Amniotic epithelial cell (primary cell): Measurements from ENCODE around the gene CELF2.
A peak's percentile ranks its signal among the peaks of the same experiment; 100 is the strongest.

ENCODE experiments used
- DNase-seq: peaks from one replicate; pipeline ENCODE4 v3.0.0-alpha.2; 2010; ENCODE audit warnings: low read depth

Gene CELF2

DNA sequence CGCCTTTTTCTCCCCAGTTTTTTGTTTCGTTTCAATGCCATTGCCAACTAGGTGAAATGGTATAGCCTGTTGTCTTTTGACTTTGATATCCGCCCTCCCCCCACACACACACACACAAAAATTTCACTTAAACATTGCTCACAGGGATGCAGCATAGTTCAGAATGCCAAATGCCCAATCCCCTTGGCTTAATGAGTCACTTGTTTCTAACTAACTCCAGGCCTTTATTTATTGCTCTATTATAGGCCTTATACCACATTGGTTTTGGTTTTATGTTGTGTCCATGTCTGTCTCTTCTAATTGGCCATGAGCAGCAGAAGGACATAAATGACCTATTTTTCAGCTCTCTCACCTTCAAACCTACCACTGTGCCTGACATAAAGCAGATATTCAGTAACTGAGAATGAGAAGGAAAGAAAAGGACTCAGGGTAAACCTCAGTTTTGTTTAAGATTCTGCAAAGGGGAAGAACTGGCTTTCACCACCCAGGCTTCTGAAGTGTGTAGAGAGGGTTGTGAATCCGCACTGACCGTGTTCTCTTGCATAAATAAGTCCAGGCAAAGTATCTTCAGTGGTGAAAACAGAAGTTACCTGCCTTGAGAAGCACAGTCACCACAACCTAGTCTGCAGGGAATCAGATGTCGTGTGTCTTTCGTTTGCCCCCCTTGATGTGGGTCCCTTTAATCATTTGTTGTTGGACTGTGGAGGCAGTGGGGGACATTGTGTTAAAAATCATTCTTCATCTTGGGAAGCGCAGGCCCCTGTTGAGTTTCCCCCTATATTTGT is 139.8 kb downstream of the CELF2 start:
- DNase-seq = no peak

DNA sequence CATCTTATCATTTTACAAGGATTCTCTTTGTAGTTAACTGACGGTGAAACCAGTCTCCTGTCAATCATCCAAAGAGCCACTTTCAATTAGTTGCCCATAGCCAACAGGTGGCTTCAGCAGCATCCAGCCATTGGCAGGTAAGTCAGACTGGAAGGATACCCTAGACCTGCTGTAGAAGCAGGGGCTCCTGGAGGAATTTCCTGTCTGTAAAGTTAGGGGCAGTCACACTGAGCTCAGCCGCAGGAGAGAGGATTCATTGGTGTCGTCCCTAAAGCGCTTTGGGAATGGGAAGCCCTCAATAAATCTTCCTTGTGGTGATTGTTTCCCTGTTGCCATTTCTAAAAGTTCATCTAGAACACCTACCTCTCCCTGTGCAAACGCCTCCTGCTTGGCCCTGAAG is 140.4 kb downstream of the CELF2 start:
- DNase-seq = no peak

DNA sequence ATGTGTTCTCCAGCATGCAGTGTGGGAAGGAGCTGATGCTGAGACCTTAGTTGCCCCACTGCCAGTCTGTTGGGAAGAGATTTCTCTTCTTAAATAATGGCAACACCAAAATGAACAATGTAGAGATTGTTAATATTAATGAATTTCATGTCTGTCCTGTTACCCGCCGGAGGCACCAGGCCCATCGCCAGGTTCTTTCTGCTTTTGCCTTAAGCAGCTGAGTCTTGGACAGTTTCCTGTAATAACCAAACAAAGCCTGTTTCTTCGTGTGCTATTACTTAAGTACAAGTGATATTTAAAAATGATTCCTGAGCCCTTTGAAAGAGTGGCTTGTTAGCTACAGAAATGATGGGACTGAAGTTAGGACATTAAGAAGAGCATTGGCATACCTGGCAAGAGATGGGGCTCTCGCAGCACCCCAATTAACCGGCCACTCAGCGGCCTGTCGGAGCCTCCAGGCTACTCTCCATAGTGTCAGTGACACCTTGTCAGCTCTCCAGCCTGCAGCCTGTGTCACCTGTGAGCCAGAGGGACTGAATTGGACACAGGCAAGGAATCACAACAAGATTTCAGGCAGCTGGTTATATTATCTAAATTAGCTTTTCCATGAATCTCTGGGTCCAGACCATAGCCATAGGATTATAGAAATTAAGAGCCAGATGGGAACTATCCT is 142.0 kb downstream of the CELF2 start:
- DNase-seq = no peak

DNA sequence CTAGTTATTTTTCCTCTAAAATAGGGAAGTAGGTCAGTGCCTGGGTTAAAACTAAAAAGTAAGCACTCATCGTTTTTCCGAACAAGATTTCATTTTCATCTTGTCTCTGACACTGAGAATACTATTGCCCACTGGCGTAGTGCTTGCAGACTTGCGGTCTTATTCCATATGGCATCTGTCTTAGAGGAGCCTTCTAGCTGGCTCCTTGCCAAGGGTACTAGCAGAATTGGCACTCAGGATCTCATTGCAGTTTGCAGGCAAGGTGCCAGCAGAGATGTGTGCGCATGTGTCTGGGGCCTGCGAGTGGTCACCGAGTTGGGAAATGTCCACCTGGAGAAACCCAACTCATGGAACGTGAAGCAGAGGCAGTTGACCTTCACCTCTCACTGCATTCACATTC is 143.4 kb downstream of the CELF2 start:
- no peak for DNase-seq

DNA sequence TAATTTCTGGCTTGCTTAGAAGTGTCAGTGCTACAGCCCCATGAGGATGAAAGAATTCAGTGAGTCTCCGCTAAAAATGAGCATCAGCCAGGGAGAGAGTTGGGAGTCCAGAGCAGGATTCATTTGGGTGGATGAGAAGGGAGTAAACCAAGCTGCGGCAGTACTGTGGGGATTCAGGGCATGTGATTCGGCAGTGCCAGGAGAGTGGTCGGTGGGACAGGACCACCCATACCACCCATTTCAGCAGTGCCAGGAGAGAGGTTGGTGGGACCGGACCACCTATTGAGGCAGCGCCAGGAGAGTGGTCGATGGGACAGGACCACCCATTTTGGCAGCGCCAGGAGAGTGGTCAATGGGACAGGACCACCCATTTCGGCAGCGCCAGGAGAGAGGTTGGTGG is 144.2 kb downstream of the CELF2 start:
- no peak for DNase-seq

DNA sequence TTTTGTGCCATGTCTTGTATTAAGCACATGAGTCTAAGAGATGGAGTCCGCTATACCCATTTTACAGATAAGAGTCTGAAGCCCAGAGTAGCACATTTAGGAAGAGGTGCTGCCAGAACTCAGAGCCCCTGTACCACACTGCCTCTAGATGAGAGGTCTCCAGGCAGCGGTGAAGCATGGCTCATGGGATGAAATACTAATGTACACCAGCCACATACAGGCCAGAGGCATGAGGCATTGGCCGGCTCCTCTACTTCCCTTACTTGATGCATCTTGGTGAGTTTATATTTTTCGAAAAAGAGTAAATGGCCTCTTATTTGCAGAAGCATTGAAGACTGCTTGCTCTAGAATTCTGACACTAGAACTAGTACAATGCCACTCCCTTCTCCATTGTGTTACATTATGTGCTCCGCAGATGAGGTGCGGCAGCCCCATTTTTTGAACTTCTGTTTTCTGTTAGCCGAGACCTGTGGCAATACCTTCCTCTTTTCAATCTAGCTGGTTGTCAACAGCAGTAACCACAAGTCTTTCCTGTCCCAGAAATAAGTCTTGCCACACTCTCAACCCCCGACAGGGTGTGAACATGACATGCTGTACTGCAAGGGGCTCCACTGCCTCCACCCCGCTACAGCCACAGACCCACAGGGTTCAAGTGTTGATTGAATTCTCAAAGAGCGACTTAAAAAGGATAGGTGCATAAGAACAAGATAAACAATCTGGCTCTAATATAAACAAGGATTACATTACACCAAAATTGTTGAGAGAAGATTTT is 145.3 kb downstream of the CELF2 start:
- DNase-seq = no peak

DNA sequence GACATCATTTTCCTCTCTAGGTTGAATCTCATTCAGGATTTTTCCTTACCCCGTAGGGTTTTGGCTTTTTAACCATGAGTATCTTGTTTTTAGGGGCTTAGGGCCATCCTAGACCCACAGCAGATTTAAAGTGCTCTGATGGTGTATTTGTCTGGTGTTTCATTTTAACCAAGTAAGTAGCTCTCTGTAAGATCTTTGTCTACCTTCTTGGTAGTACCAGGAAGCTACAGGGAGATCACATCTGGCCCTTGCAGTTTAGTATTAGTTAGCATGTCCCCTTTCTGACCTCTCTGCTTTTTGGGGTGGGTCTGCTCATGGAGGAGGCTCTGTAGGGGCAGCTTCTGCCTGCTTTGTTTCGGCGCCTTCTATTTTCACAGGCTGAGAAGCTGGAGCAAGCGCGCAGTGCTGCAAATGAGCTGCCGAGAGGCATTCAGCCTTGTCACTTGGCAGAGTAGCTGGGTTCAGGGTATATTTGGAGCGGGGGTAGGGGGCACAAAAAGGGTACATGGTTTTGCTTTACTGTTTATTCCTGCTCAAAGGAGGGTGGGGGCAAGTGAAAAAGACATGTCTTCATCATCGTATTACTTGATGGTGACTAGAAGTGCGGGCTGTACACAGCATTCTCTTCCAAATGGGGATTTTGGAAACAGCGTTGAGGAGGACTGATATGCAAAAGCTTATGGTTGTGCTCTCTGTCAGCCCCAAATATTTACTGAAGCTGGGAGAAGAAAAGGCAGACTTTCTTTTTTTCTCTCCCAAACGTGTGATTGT is 146.3 kb downstream of the CELF2 start:
- no peak for DNase-seq

DNA sequence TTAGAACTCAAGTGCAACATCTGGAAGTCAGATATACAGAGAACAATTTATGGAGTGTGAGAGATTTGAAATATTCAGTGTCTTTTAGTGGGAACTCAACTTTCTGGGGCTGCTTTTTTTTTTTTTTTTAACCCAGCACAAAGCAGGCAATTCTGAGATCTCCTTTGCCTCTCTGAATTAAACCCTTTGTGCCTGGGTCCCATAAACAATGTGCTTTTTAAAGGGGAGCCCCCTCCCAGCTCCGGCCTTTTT is 146.8 kb downstream of the CELF2 start:
- DNase-seq = no peak

DNA sequence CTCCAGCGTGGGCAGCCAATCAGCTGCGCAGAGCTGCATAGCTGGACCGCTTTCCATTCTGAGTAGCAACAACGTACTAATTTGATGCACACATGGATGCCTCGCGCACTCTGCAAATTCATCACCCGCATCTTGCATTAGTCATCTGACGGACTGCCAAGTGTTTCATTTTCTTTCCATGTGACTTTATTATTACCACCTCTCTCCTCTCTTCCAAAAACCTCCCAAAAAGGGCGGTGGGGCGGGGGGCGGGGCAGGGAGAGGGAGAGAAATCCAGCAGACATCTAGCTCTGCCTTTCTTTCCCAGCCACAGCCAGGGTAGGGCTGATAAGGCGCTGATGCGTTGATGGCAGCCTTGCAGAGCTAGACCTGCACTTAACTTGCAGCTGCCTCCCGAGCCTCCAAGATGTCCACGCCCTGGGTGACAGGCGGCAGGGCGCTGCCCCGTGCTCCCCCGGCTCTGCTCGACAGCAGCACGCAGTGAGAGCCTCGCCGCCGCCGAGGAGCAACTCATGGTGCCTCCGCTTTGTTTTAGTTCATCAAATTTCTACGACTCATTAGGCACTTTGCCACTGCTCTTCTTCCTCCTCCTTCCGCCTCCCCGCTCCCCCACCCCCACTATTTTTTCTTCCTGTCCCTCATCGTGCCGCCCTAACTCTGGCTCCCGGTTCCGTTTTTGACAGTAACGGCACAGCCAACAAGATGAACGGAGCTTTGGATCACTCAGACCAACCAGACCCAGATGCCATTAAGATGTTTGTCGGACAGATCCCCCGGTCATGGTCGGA is 147.3 kb downstream of the CELF2 start:
- DNase-seq = peak; percentile 33

DNA sequence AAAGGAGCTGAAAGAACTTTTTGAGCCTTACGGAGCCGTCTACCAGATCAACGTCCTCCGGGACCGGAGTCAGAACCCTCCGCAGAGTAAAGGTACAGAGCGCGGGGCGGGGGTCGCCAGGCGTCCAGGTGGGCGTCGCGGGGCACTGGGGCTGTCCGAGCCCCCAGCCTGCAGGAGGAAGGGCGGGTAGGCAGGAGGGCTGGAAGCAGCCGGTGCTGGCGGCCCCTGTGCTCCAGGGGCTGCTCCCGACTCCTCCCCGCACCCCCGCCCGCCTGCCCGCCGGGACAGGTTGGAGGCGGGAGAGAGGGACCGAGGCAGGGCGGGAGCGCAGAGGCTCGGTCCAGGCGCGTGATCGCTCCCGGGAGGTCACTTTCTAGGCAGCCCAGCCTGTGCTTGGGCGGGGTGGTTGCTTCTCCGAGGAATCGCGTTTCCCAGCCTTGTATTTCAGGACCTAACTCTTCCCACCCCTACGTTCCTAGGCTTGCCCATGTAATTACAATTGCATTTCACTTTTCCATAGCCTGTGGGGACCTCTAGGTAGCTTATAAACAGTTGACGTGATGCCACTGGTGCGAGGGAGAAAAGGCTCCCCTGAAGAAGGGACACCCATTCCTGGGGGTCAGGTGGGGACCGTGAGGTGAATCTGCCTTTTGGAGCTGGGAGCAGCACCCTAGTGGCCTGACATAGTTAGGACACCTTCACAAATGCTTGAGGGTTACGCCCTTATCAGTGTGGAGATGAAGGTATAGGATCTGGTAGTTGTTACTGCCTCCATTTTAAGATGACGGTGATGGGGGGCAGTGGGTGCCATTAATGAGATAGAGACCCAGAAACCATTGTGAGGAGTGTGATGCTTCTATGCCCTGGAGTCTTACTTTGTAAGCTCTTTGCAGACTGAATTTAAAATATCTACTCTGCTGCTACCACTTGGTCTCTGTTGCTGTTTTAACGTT is 148.2 kb downstream of the CELF2 start:
- DNase-seq = no peak

DNA sequence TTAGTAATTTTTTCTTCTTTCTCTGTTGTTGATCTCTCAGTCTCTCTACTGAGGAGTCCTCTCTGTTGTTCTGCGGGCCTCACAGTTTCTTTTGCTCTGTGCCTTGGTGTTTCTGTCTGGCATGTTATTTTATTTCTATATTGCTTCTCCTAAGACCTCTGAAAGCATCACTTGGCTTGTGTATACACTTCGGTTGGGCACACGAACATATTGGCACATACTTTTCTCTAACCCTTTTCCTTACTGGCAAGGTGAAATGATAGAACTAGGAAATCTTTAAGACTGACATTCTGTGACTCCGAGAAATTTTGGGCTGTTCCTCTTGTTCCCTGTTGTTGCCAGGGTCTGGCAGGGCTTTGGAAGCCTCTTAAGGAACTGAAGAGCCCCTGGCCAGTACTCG is 148.9 kb downstream of the CELF2 start:
- DNase-seq = no peak

DNA sequence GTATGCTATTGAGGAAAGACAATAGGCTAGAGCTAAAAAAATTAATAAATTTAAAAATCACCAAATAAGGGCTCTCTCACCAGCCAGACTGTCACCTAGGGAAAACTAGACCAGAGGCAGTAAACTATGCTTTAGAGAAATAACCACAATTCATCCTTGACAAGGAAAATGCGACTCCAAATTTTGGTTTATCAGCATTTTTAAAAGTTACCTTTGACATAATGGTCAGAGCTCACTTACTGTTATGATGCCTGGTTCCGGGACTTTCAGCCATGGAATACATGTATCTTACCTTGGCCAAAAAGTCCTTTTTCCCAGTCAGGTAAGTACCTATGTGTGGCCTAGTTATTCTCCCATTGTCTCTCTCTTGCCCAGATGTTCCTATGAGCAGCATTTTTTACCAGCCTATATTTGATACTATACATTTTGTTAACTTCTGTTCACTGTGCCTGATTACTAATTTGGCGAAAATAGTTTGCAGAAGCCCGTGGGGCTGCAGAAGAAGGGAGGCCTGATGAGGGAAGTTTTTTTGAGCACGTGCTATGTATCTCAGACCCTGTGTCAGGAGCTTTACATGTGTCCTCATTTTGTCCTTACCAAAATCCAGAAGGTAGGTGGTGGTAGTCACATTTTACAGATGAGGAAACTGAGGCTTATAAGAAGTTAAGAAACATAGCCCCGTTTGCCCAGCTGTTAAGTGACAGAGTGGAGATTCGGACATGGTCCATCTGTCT is 149.7 kb downstream of the CELF2 start:
- no peak for DNase-seq

DNA sequence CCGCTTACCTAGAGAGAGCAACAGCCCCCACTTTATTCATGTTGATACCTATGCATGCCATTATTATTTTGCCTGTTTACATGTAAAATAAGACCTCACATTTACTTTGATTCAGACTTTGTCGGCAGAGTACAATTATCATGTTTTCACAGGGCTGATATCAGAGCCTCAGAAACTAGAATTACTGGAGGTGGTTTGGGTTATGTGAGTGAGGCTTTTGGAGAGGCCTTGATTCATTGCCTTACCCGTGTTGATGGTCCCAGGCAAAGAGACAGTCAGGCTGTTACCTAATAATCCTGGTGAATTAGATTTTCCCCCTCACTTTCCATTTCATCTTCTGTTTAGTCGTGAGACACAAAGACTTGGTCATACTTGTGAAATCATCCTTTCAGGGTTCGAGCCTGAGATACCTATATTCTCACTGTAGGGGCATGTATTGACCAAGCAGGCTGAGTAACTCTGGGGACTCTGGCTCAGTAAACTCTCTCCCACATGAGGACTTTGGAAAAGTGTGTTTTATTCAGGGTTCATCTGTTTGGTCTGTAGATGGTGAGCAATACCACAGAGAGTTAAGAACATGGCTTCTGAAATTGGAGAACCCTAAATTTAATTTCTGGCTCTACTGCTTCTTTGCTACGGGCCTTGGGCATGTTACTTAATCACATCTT is 150.9 kb downstream of the CELF2 start:
- no peak for DNase-seq

DNA sequence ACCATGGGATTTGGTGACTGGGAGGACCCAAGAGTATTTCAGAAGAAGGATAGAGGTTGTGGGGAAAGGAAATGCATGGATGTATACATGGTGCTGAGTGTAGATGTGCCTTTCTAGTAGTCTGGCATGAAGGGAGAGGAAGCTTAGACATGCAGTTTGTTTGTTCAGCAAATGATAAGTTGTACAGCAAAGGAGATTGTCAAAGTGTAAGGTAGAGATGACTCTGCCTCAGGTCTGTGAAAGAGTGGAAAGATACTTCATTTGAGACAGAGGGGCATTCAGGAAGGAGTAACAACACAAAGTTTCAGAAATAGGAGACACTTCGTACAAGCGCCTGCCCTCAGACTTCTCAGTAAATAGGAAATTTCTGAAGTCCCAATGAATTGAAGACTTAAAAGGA is 152.3 kb downstream of the CELF2 start:
- DNase-seq = no peak

DNA sequence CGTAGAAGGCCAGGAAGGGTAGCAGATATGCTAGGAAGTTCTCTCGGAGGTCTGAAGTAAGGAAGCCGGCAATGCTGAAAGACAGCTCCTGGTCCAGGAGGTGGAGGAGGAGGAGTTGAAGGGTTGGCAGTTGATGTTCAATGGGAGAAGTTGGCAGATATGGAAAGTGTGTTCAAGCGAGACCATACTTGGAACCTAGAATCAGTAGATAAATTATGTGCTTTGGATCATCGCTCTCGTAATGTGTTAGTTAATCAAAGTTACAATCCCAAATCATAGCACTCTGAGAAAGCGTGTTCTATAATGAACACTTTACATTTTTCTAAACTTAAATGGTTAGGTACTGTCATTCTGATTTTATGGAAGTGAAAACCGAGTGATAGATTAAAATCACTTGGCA is 152.9 kb downstream of the CELF2 start:
- DNase-seq = no peak

DNA sequence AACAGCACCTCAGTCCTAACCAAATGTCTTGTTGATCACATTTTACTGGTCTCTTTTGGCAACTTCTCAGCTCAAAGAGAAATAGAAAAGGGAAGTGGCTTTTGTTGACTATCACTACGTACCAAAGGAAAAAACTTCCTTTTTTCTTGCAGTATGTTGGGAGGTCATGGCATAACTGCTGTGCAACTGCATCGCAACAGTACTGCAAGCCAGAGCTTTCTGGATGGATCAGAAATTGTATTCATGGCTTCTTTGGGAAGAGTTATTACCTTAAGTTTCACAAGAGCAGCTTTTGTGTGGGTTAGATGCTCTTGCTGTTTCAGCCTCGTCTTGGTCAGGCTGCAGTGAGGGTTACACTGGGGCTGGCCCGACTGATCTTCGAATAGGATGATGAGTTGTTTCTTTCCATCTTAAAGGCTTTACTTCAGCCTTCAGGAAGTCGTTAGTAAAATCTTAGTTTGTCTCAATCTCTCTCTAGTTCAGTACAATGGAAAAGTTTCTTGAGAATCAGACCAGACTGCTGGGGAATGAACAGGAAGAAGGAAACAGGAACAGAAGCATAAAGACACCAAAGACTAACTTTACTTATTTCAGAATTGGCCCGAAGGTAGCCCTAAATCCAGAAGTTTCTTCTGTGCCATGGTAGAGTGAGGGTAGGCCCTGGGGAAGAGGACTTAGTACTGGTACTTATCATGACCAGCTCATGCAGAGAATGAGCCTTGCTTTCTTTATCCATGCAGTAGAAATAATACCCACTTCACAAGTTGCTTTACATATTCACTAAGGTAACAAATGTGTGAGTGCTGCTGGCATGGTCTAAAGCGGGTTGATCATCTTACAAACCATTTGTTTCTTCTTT is 153.6 kb downstream of the CELF2 start:
- DNase-seq = no peak

DNA sequence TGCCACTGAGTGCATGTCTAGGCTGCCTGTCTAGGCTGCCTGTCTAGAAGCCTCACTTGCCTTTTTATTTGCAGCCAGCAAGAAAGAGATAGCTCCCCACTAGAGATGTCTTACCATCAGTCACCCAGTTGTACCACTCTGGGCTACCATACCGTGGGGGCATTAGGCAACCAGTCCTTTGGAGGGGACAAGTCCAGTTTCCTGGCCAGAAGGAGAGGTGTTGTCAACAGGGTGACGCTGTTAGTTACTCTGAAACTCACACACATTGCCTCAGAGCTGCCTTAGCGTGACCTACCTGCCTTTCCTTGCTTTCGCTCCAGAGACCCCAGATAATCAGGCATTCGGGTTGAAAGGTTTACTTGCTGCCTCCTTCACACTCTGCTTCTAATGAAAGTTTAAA is 155.4 kb downstream of the CELF2 start:
- no peak for DNase-seq

DNA sequence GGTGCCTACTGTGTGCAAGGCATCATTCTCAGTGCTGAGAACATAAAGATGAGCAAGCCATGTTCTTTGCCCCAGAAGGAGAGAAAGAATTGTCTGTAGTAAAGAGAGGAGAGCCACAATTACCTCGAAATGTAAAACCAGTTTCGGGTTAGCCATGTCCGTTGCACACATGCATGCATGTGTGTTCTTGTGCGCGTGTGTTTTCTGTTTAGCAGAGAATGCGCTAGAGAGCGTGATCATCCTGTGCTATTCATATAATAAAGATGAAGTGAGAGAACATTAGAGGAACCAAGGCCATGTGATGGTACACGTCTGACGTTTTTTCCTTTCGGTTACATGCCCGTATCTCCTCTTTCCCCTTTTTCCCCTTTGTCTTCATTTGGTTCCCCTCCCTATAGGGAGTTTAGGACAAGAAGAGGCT is 158.2 kb downstream of the CELF2 start:
- DNase-seq = no peak
